Adrenal gland (tissue), 12 donors: ENCODE results near the gene ZNF282. TPM values are rescaled to one million over a fixed set of nuclear protein-coding genes. Genes with fewer than 3 reads are reported as not detected.

Source experiments
- DNase-seq, 7 donors: peaks; one replicate each; pipeline ENCODE4 v3.0.0-alpha.2; 2019 to 2020
- H3K27ac ChIP-seq, 5 donors: fragments of 200-600 bp; sonication (generic) in 4 of 5; 1 replicate in 3 of 5; 2 replicates in 2 of 5; pipeline versions ENCODE4 v1.5.1 to v1.8.0; 2016 to 2020; ENCODE audit warnings: mild to moderate bottlenecking in 1 of 5
- H3K27me3 ChIP-seq: fragments of 200-600 bp; 2 replicates; pipeline ENCODE4 v1.8.0; 2021
- H3K36me3 ChIP-seq, 2 donors: fragments of 200-600 bp; replicated peaks in 1 of 2; 1 replicate in 1 of 2; 2 replicates in 1 of 2; pipeline versions ENCODE4 v1.5.1 to v1.8.0; 2018 to 2022
- H3K4me1 ChIP-seq, 2 donors: fragments of 200-600 bp; replicated peaks in 1 of 2; 1 replicate in 1 of 2; 2 replicates in 1 of 2; pipeline versions ENCODE4 v1.5.1 to v1.8.0; 2018 to 2021
- H3K4me3 ChIP-seq, 4 donors: fragments of 200-600 bp; sonication (generic) in 3 of 4; one replicate each; pipeline ENCODE4 v1.5.1; 2016 to 2018
- H3K9me3 ChIP-seq, 3 donors: fragments of 200-600 bp; sonication (generic) in 1 of 3; replicated peaks in 1 of 3; 1 replicate in 2 of 3; 2 replicates in 1 of 3; pipeline versions ENCODE4 v1.5.1 to v1.8.0; 2016 to 2021
- POLR2A ChIP-seq, 2 donors: fragments of 450-650 bp; IDR thresholded peaks; one replicate each; pipeline ENCODE4 v1.6.1; 2017; ENCODE audit warnings: antibody characterized with exemption in 2 of 2, mild to moderate bottlenecking in 2 of 2, moderate library complexity in 1 of 2
- WGBS, 4 donors: extraction: QIAGEN DNeasy Blood & Tissue Kit in 2 of 4; methylation state at CpG; one replicate each; pipeline versions ENCODE4 v1.1.5 to v1.1.7; 2013 to 2017; 5-methylcytosine and 5-hydroxymethylcytosine counted together
- intact Hi-C, 2 donors: fragments of 100-400 bp; cut with DNase I; formaldehyde crosslinking; loops; one replicate each; pipeline versions ENCODE4 v1.14.1 to v1.15.0; 2022 to 2023
- polyA plus RNA-seq, 3 donors: library from polyadenylated mRNA; stranded (reverse); fragments of 200-250 nt in 2 of 3; fragments of 350-450 nt in 1 of 3; fragmentation: Illumina TruSeq in 1 of 3; extraction: RNeasy Lipid Tissue Mini Kit (QIAGEN cat#74804) in 1 of 3; gene quantifications; one replicate each; pipeline ENCODE4 v1.2.3, GENCODE V29; 2013 to 2014
- total RNA-seq, 9 donors: library from RNA; depleted of rRNA in 4 of 9; stranded (reverse); fragments of >200 nt in 4 of 9; fragments of 120-200 nt in 1 of 9; fragmentation: NEBNext Ultra II Directional in 1 of 9; extraction: Animal tissue kit (Norgen Biotek cat#: 25700) in 1 of 9; gene quantifications; one replicate each; pipeline versions ENCODE4 v1.1.0 to v1.2.4, GENCODE V29; 2013 to 2023
- TF ChIP-seq, protein P1 (sequence below), 6 experiments: fragments of 450-650 bp in 4 of 6; fragments of 200-600 bp in 2 of 6; sonication (generic) in 1 of 6; IDR thresholded peaks; 1 replicate in 5 of 6; 2 replicates in 1 of 6; pipeline versions ENCODE4 v1.5.1 to v1.8.0; 2016 to 2021; ENCODE audit warnings: antibody characterized with exemption in 6 of 6, mild to moderate bottlenecking in 2 of 6, moderate library complexity in 1 of 6
- donor health status: healthy with polysubstance abuse.
- donor health status: Bipolar disorder and iron deficiency.
- donor health status: DM: yes; HTN: yes; CAD: no.
- donor health status: DM: no; HTN: no; CAD: no.
- donor health status: DM: no; HTN: no; CAD: no.
- donor health status: DM: yes; HTN: yes; CAD: no.

The ZNF282 gene
- total and polyA plus RNA-seq, 12 donors, result 3.6 to 33.8 (median 16.0) TPM

DNA sequence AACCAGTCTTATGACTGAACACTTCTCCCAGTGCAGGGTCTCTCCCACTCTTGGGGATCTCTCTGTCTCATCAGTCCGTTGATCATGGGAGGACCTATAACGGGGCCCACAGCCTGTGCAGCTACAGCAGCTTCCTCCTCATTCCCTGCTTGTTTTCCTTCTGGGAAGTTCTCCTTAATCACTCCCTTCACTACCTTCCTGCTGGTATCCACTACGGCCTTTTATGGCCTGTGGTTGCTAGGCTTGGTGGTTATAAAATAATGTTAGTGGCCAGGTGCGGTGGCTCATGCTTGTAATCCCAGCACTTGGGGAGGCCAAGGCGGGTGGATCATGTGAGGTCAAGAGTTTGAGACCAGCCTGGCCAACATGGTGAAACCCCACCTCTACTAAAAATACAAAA, 3.5 kb upstream of the ZNF282 start:
- H3K9me3 ChIP-seq, result no peaks in the 10 kb centered on the region
- peaks cover 6 to 12% of the 10 kb centered on the region in 2 donors for H3K4me1 ChIP-seq
- intact Hi-C loops, result no loop called here
- no peaks in the 10 kb centered on the region for H3K36me3 ChIP-seq
- no peak overlapping the region for H3K27ac ChIP-seq
- no peak overlapping the region for H3K4me3 ChIP-seq
- TF ChIP-seq, protein P1, sequence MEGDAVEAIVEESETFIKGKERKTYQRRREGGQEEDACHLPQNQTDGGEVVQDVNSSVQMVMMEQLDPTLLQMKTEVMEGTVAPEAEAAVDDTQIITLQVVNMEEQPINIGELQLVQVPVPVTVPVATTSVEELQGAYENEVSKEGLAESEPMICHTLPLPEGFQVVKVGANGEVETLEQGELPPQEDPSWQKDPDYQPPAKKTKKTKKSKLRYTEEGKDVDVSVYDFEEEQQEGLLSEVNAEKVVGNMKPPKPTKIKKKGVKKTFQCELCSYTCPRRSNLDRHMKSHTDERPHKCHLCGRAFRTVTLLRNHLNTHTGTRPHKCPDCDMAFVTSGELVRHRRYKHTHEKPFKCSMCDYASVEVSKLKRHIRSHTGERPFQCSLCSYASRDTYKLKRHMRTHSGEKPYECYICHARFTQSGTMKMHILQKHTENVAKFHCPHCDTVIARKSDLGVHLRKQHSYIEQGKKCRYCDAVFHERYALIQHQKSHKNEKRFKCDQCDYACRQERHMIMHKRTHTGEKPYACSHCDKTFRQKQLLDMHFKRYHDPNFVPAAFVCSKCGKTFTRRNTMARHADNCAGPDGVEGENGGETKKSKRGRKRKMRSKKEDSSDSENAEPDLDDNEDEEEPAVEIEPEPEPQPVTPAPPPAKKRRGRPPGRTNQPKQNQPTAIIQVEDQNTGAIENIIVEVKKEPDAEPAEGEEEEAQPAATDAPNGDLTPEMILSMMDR (IDR thresholded peaks at IDR 0.05), result no peak
- TF ChIP-seq POLR2A (IDR thresholded peaks at IDR 0.05), result no peak
- DNase-seq, result no peak
- no peaks in the 10 kb centered on the region for H3K27me3 ChIP-seq
- 55 to 72% (median 61%) methylated on average over 5 of the region's 5 CpGs for WGBS, 4 donors

DNA sequence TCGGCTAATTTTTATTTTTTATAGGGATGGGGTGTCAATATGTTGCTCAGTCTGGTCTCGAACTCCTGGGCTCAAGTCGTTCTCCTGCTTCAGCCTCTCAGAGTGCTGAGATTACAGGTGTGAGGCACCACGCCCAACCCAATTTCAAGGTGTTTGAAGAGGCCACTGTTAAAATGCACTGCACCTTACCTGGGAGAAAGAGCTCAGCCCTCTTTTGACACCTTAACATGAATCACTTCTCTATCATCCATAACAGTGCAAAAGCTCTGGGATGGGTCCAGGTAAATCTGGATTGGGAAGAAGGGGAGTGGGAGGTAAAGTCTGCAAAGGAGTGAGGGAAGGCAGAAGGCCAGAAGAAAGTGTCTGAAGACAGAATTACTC, 557 bp upstream of the ZNF282 start:
- TF ChIP-seq, protein P1 (IDR thresholded peaks at IDR 0.05), result no peak
- no peak for TF ChIP-seq POLR2A (IDR thresholded peaks at IDR 0.05)
- H3K27me3 ChIP-seq, result no peaks in the 10 kb centered on the region
- H3K9me3 ChIP-seq, result no peaks in the 10 kb centered on the region
- DNase-seq, result no peak
- peaks cover 0 to 15% of the 10 kb centered on the region in 2 donors for H3K36me3 ChIP-seq
- H3K4me1 ChIP-seq, result peaks cover 9 to 22% of the 10 kb centered on the region in 2 donors
- intact Hi-C loops, result no loop called here
- 65 to 81% (median 78%) methylated on average over 4 of the region's 4 CpGs for WGBS, 4 donors
- peak overlapping the region in 1 of 4 donors; percentile 98 for H3K4me3 ChIP-seq
- H3K27ac ChIP-seq, result peak overlapping the region in 2 of 5 donors; percentile 89 to 99

DNA sequence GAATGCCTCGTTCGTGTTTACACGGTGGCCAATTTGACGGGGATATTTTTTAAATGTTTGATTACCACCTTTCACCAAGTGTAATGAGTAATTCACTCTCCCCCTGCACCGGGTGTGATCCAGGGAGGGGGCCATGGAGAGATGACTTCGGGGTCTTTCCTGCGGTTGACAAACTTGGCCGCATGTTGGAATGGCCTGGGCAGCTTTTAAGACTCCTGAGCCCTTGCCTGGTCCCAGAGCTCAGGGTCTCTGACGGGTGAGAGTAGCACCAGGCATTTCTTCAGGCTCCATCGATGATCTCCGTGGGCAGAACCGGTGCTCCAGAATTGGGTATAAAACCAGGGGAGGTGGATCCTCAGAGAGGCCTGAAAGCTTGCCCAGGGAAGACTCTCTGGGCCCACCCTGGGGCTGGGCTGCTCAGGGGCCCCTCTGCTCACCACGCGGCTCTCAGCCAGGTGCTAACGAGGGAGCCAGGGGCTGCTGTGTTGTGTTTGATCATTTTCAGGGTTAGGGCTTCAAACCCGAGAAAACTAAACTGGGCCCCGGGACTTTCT, 882 bp downstream of the ZNF282 start:
- peak in 1 of 7 donors; percentile 15 for DNase-seq
- H3K4me1 ChIP-seq, result peaks cover 9 to 22% of the 10 kb centered on the region in 2 donors
- H3K36me3 ChIP-seq, result peaks cover 0 to 30% of the 10 kb centered on the region in 2 donors
- no peak for TF ChIP-seq POLR2A (IDR thresholded peaks at IDR 0.05)
- TF ChIP-seq, protein P1 (IDR thresholded peaks at IDR 0.05), result no peak
- intact Hi-C loops, result no loop called here
- no peaks in the 10 kb centered on the region for H3K9me3 ChIP-seq
- WGBS, 4 donors, result 1 to 6% (median 2%) methylated on average over 5 to 17 of the region's 17 CpGs
- H3K27me3 ChIP-seq, result no peaks in the 10 kb centered on the region
- H3K4me3 ChIP-seq, result peak overlapping the region in 3 of 4 donors; percentile 35 to 98 (median 54)
- peak overlapping the region in 4 of 5 donors; percentile 39 to 99 (median 86) for H3K27ac ChIP-seq

DNA sequence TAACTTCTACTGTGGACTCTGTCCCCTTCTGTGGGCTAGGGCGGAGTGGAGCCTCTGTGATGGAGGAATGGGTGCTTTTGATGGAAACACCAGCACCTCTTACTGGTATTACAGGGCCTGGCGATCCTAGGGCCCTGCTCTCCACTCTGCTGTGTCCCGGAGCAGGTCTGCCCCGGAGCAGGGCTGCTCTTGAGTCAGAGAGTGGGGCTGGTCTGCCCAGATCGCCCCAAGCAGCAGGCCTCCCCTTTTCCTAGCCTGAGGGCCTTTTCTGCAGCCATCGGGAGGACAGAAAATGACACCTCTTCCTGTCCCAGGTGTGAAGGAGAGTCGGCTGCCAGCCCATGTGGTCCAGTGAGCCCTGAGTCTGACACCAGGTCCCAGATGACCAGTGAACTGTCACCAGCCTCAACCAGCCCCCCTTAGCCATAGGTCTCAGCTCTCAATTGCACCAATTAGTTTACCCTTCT, 1.4 kb downstream of the ZNF282 start:
- DNase-seq, result peak in 3 of 7 donors; percentile 28 to 33 (median 32)
- TF ChIP-seq, protein P1 (IDR thresholded peaks at IDR 0.05), result no peak
- peak in 1 of 2 donors; percentile 22 for TF ChIP-seq POLR2A (IDR thresholded peaks at IDR 0.05)
- intact Hi-C loops, result no loop called here
- WGBS, 4 donors, result 6 to 18% (median 14%) methylated on average over 6 to 7 of the region's 7 CpGs
- H3K4me3 ChIP-seq, result peak overlapping the region in 3 of 4 donors; percentile 35 to 98 (median 54)
- H3K27ac ChIP-seq, result peak overlapping the region in 3 of 5 donors; percentile 84 to 99 (median 89)
- H3K27me3 ChIP-seq, result no peaks in the 10 kb centered on the region
- H3K36me3 ChIP-seq, result peaks cover 0 to 35% of the 10 kb centered on the region in 2 donors
- peaks cover 9 to 22% of the 10 kb centered on the region in 2 donors for H3K4me1 ChIP-seq
- no peaks in the 10 kb centered on the region for H3K9me3 ChIP-seq
